Endothelial cell of umbilical vein (primary cell): ENCODE results near the gene CNTLN. TPM values are rescaled to one million over a fixed set of nuclear protein-coding genes. Genes with fewer than 3 reads are reported as not detected.

Experiments used
- BruUV-seq: library from RNA; stranded (reverse); fragments of 400-500 nt; replicated peaks from 2 replicates; lab custom pipeline; 2021; lab: Mats Ljungman, UMichigan
- CTCF ChIA-PET: fragments of 300-600, 350-600 bp; sonication (Branson Sonifier 250); formaldehyde crosslinking; loops from one replicate; lab custom pipeline; 2021; ENCODE audit warnings: antibody characterized with exemption, inconsistent platforms; lab: Charles Lee
- POLR2A ChIA-PET: fragments of 300-600, 350-600 bp; sonication (Branson Sonifier 250); formaldehyde crosslinking; loops from one replicate; lab custom pipeline; 2021; ENCODE audit warnings: antibody characterized with exemption, inconsistent platforms; lab: Charles Lee
- DNase-seq: peaks from one replicate; pipeline ENCODE4 v3.0.0-alpha.2; 2011; ENCODE audit warnings: low read depth, low spot score
- FAIRE-seq: peaks from 2 replicates; lab custom pipeline; 2011; peaks lifted over from hg19 to GRCh38; lab: Jason Lieb, UNC
- H2AFZ ChIP-seq: 2 replicates; pipeline ENCODE4 v1.6.0; 2012; ENCODE audit warnings: low read depth, low read length, control low read depth, inconsistent platforms
- H3K27ac ChIP-seq: 2 replicates; pipeline ENCODE4 v1.5.1; 2011; ENCODE audit warnings: low read depth, mild to moderate bottlenecking, control low read depth, low read length, moderate library complexity; ENCODE audit not compliant: insufficient read depth
- H3K27me3 ChIP-seq, 2 experiments: 2 replicates each; pipeline versions ENCODE4 v1.6.0 to v1.6.1; 2011; ENCODE audit warnings: low read length in 2 of 2, mixed read lengths in 1 of 2; ENCODE audit not compliant: control insufficient read depth in 2 of 2, insufficient read depth in 2 of 2
- H3K36me3 ChIP-seq, 2 experiments: 2 replicates in 1 of 2; 3 replicates in 1 of 2; pipeline ENCODE4 v1.5.1; 2011; ENCODE audit warnings: low read length in 2 of 2, mild to moderate bottlenecking in 1 of 2, moderate library complexity in 1 of 2; ENCODE audit not compliant: control insufficient read depth in 2 of 2, insufficient read depth in 2 of 2; ENCODE audit errors: extremely low read depth in 1 of 2
- H3K4me1 ChIP-seq: 3 replicates; pipeline ENCODE4 v1.5.1; 2011; ENCODE audit warnings: mild to moderate bottlenecking, low read length; ENCODE audit not compliant: control insufficient read depth, insufficient read depth; ENCODE audit errors: extremely low read depth
- H3K4me2 ChIP-seq: 2 replicates; pipeline ENCODE4 v1.6.1; 2011; ENCODE audit warnings: low read length, control low read depth, mixed read lengths; ENCODE audit not compliant: insufficient read depth
- H3K4me3 ChIP-seq, 3 experiments: fragments of 200-600 bp in 1 of 3; sonication (generic), shearing (Covaris generic) in 1 of 3; replicated peaks in 1 of 3; 2 replicates each; pipeline ENCODE4 v1.5.1; 2011 to 2016; ENCODE audit warnings: control low read depth in 3 of 3, low read length in 3 of 3, mild to moderate bottlenecking in 2 of 3, inconsistent platforms in 1 of 3, low read depth in 1 of 3, moderate library complexity in 1 of 3; ENCODE audit not compliant: insufficient read depth in 1 of 3
- H3K79me2 ChIP-seq: 2 replicates; pipeline ENCODE4 v1.6.0; 2012; ENCODE audit warnings: low read length, inconsistent platforms; ENCODE audit not compliant: control insufficient read depth, insufficient read depth
- H3K9ac ChIP-seq: replicated peaks from 2 replicates; pipeline ENCODE3; 2011; ENCODE audit warnings: low read length, control low read depth; ENCODE audit not compliant: insufficient read depth; ENCODE audit errors: extremely low read depth
- H3K9me1 ChIP-seq: replicated peaks from 3 replicates; pipeline ENCODE4 v1.6.0; 2011; ENCODE audit warnings: mild to moderate bottlenecking, low read length; ENCODE audit not compliant: control insufficient read depth, insufficient read depth; ENCODE audit errors: extremely low read depth
- H3K9me3 ChIP-seq: replicated peaks from 2 replicates; pipeline ENCODE4 v1.5.1; 2012; ENCODE audit warnings: low read length, inconsistent platforms; ENCODE audit not compliant: control insufficient read depth, insufficient read depth
- H4K20me1 ChIP-seq: replicated peaks from 2 replicates; pipeline ENCODE3; 2011; ENCODE audit warnings: mild to moderate bottlenecking, low read length; ENCODE audit not compliant: control insufficient read depth, insufficient read depth; ENCODE audit errors: extremely low read depth
- EZH2 ChIP-seq: IDR thresholded peaks from 2 replicates; pipeline ENCODE4 v1.6.1; 2012; ENCODE audit warnings: borderline replicate concordance, low read depth, mild to moderate bottlenecking, moderate library complexity, low read length, inconsistent platforms; ENCODE audit not compliant: severe bottlenecking
- FOS ChIP-seq: IDR thresholded peaks from 2 replicates; pipeline ENCODE4 v1.6.1; 2011; ENCODE audit warnings: mild to moderate bottlenecking, low read length, moderate library complexity, borderline replicate concordance; ENCODE audit not compliant: insufficient read depth
- GATA2 ChIP-seq: IDR thresholded peaks from 2 replicates; pipeline ENCODE4 v1.7.0; 2011; ENCODE audit warnings: low read depth, mild to moderate bottlenecking, moderate library complexity, mixed read lengths, low read length; ENCODE audit not compliant: insufficient read length, insufficient read depth
- JUN ChIP-seq: IDR thresholded peaks from 2 replicates; pipeline ENCODE4 v1.6.1; 2011; ENCODE audit warnings: borderline replicate concordance, low read depth; ENCODE audit not compliant: insufficient read length, insufficient read depth
- MAX ChIP-seq: IDR thresholded peaks from 2 replicates; pipeline ENCODE4 v1.6.1; 2011; ENCODE audit not compliant: insufficient read depth, insufficient read length
- MYC ChIP-seq: IDR thresholded peaks from one replicate; pipeline ENCODE4 v1.6.1; 2011; ENCODE audit warnings: mild to moderate bottlenecking, low read depth, low read length
- POLR2A ChIP-seq: IDR thresholded peaks from 2 replicates; pipeline ENCODE4 v1.6.1; 2012; ENCODE audit warnings: low read depth, mild to moderate bottlenecking, control low read depth, low read length
- POLR2AphosphoS5 ChIP-seq: IDR thresholded peaks from 2 replicates; pipeline ENCODE4 v1.6.1; 2012; ENCODE audit warnings: low read depth, mild to moderate bottlenecking, control low read depth, low read length, moderate library complexity; ENCODE audit not compliant: insufficient read depth
- dilution Hi-C: fragments of 300-500 bp; cut with MboI; formaldehyde crosslinking; loops from one replicate; pipeline ENCODE4 v1.15.0; 2019; ENCODE audit warnings: low sequenced_read_pairs; ENCODE audit not compliant: extremely low pct_ligation_motif_present
- intact Hi-C: fragments of 100-400 bp; cut with micrococcal nuclease; formaldehyde crosslinking; loops from one replicate; pipeline ENCODE4 v1.10.0; 2022
- polyA plus RNA-seq, 4 experiments: library from polyadenylated mRNA; depleted of rRNA in 3 of 4; stranded (reverse) in 3 of 4; unstranded in 1 of 4; fragments of >200 nt; gene quantifications; 2 replicates each; pipeline versions ENCODE4 v1.2.1 to v1.2.3, GENCODE V29; 2011 to 2012; ENCODE audit warnings: missing spikeins in 1 of 4
- total RNA-seq: library from RNA; stranded (reverse); gene quantifications from 2 replicates; pipeline ENCODE4 v1.2.3, GENCODE V29; 2021
- TF ChIP-seq, protein P1 (sequence below), 2 donors: IDR thresholded peaks; 1 replicate in 1 of 2; 2 replicates in 1 of 2; pipeline ENCODE4 v1.5.1; 2011; ENCODE audit warnings: low read length in 2 of 2, mild to moderate bottlenecking in 2 of 2, moderate library complexity in 2 of 2, control low read depth in 1 of 2, inconsistent platforms in 1 of 2, low read depth in 1 of 2; ENCODE audit not compliant: insufficient read depth in 1 of 2; ENCODE audit errors: extremely low read depth in 1 of 2

Gene CNTLN
- total and polyA plus RNA-seq, 2 donors (not counting 3 experiments of a cell fraction or from before 2014, with no cell fraction given): 3.5 to 15.8 TPM

DNA sequence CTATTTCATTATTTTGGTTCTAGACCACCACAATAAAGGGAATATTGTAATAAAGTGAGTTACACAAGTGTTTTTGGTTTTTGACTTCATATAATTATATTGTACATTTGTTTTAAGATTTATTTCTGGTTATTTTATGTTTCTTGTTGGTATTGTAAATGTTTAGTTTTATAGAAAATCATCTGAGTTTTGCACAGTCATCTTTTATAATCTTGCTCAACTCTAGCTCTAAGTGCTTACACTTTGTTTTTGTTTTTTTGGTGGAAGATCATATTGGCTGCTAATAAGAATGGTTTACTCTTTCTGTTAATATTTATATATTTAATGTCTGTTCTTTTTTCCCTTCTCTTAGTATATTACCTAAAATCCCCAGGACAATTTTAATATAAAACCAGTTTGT, 135.0 kb downstream of the CNTLN start:
- Histone ChIP-seq H3K36me3 (no peaks in the 10 kb centered on the region), H3K27me3 (no peaks in the 10 kb centered on the region), H3K4me3 (no peak overlapping the region), H2AFZ (no peak overlapping the region), H3K4me1 (no peaks in the 10 kb centered on the region), H3K9me1 (no peaks in the 10 kb centered on the region), H3K27ac (no peak overlapping the region), H3K4me2 (no peak overlapping the region), H3K79me2 (no peaks in the 10 kb centered on the region), H4K20me1 (no peaks in the 10 kb centered on the region), H3K9me3 (no peaks in the 10 kb centered on the region), H3K9ac (no peak overlapping the region)
- ChIA-PET CTCF (no interaction called here), POLR2A (no interaction called here)
- intact Hi-C loops: no loop called here
- dilution Hi-C loops: no loop called here
- DNase-seq (no peak), FAIRE-seq (no peak)
- TF ChIP-seq JUN (no peak), EZH2 (no peak), MYC (no peak)
- TF ChIP-seq, protein P1, sequence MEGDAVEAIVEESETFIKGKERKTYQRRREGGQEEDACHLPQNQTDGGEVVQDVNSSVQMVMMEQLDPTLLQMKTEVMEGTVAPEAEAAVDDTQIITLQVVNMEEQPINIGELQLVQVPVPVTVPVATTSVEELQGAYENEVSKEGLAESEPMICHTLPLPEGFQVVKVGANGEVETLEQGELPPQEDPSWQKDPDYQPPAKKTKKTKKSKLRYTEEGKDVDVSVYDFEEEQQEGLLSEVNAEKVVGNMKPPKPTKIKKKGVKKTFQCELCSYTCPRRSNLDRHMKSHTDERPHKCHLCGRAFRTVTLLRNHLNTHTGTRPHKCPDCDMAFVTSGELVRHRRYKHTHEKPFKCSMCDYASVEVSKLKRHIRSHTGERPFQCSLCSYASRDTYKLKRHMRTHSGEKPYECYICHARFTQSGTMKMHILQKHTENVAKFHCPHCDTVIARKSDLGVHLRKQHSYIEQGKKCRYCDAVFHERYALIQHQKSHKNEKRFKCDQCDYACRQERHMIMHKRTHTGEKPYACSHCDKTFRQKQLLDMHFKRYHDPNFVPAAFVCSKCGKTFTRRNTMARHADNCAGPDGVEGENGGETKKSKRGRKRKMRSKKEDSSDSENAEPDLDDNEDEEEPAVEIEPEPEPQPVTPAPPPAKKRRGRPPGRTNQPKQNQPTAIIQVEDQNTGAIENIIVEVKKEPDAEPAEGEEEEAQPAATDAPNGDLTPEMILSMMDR (IDR thresholded peaks at IDR 0.05; ENCODE audit: extremely low read depth in 1 of 2, insufficient read depth in 1 of 2, low read depth in 1 of 2, low read length in 2 of 2): no peak
- BruUV-seq: no TSS peak

DNA sequence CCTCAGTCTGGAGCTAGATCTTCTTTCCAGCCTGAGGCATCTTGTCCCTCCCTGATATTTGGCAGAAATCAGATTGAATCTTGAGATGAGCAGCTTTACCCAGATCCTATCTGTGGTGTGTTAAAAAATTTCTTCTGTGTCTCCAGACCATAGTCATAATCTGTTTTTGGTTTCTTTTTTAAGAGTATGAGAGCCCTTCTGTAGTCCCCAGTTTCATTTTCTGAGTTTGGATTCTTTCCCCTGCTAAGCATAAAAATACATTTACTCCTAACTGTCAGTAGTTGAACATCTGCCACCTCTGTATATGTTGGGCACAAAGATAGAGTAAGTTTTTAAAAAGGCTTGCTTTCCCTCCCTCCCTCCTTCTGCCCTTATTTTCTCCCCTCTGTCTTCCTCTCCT, 137.7 kb downstream of the CNTLN start:
- no TSS peak for BruUV-seq
- H3K27me3 ChIP-seq: no peaks in the 10 kb centered on the region
- POLR2A ChIA-PET: no interaction called here

More for the DNA sequence above, 137.7 kb downstream of the CNTLN start:
- Histone ChIP-seq H3K4me3 (no peak overlapping the region), H3K36me3 (no peaks in the 10 kb centered on the region), H4K20me1 (no peaks in the 10 kb centered on the region), H3K9ac (no peak overlapping the region), H2AFZ (no peak overlapping the region), H3K9me3 (no peaks in the 10 kb centered on the region), H3K9me1 (no peaks in the 10 kb centered on the region), H3K4me2 (no peak overlapping the region), H3K4me1 (no peaks in the 10 kb centered on the region), H3K27ac (no peak overlapping the region), H3K79me2 (no peaks in the 10 kb centered on the region)
- FAIRE-seq: no peak
- dilution Hi-C loops: no loop called here
- intact Hi-C loops: no loop called here
- CTCF ChIA-PET: interaction anchor here (1.2 kb wide), 1 partner anchor 36 kb away, joined by 3 read pairs; no protein-coding TSS in a partner anchor
- no peak for DNase-seq
- TF ChIP-seq EZH2: no peak
- TF ChIP-seq MAX: no peak
- no peak for TF ChIP-seq FOS
- TF ChIP-seq POLR2AphosphoS5: no peak
- TF ChIP-seq GATA2: no peak
- TF ChIP-seq JUN: no peak
- TF ChIP-seq, protein P1 (IDR thresholded peaks at IDR 0.05; ENCODE audit: extremely low read depth in 1 of 2, insufficient read depth in 1 of 2, low read depth in 1 of 2, low read length in 2 of 2): no peak
- no peak for TF ChIP-seq MYC
- no peak for TF ChIP-seq POLR2A
